ENCODE measurements around the gene A4GALT.

A4GALT gene

DNA sequence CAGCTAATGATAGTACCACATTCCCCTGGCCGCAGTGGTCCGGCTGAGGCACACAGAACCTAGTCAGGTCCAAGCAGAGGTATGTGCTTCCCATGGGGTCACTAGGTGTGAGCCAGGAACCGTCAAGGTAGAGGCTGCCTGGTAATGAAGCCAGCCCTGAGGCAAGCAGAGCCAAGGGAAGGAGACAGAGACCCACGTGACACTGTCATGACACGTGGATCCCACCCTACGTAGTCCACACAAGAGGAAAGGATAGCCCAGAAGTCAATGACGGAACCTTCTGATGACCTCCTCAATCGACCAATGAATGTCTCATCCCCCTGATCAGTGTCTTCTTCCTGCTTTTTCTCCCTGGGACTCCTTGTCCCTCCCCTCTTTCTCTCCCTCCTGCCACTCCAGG, 19.0 kb downstream of the A4GALT start:
- TF ChIP-seq POLR2AphosphoS5 (IDR thresholded peaks at IDR 0.05; ENCODE audit: low read depth, low read length) (no peak), TAF1 (IDR thresholded peaks at IDR 0.05; ENCODE audit: borderline replicate concordance, insufficient read depth, low read length) (no peak), SIN3A (IDR thresholded peaks at IDR 0.05; ENCODE audit: borderline replicate concordance, insufficient read depth, low read length) (no peak), FOXP2 (optimal IDR thresholded peaks at IDR 0.05; ENCODE audit: borderline replicate concordance, extremely low read depth, extremely low read length, insufficient read depth) (no peak)
- TF ChIP-seq, protein P1, sequence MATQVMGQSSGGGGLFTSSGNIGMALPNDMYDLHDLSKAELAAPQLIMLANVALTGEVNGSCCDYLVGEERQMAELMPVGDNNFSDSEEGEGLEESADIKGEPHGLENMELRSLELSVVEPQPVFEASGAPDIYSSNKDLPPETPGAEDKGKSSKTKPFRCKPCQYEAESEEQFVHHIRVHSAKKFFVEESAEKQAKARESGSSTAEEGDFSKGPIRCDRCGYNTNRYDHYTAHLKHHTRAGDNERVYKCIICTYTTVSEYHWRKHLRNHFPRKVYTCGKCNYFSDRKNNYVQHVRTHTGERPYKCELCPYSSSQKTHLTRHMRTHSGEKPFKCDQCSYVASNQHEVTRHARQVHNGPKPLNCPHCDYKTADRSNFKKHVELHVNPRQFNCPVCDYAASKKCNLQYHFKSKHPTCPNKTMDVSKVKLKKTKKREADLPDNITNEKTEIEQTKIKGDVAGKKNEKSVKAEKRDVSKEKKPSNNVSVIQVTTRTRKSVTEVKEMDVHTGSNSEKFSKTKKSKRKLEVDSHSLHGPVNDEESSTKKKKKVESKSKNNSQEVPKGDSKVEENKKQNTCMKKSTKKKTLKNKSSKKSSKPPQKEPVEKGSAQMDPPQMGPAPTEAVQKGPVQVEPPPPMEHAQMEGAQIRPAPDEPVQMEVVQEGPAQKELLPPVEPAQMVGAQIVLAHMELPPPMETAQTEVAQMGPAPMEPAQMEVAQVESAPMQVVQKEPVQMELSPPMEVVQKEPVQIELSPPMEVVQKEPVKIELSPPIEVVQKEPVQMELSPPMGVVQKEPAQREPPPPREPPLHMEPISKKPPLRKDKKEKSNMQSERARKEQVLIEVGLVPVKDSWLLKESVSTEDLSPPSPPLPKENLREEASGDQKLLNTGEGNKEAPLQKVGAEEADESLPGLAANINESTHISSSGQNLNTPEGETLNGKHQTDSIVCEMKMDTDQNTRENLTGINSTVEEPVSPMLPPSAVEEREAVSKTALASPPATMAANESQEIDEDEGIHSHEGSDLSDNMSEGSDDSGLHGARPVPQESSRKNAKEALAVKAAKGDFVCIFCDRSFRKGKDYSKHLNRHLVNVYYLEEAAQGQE (IDR thresholded peaks at IDR 0.05; ENCODE audit: insufficient read depth in 1 of 2, low read depth in 2 of 2, low read length in 2 of 2) = no peak

DNA sequence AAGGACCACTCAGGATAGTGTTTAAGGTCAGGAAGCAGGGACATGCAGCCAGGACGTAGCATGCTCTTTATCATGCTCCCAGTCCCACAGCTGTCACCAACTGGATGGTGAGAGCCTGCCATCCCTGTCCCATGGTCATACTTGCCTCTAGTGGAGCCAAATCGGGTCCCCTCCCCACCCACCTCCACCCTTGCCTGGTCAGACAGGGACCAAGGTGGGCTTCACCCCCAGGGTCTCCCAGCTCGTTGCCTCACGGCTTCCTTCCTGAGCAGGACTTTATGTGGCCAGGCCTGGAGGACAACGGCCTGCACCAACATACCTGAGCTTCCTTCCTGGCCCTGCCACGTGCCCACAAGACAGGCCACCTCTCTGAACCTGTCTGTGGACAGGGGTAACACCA, 19.8 kb downstream of the A4GALT start:
- TF ChIP-seq, protein P1 (IDR thresholded peaks at IDR 0.05; ENCODE audit: insufficient read depth in 1 of 2, low read depth in 2 of 2, low read length in 2 of 2) = no peak
- no peak for TF ChIP-seq POLR2AphosphoS5 (IDR thresholded peaks at IDR 0.05; ENCODE audit: low read depth, low read length)

DNA sequence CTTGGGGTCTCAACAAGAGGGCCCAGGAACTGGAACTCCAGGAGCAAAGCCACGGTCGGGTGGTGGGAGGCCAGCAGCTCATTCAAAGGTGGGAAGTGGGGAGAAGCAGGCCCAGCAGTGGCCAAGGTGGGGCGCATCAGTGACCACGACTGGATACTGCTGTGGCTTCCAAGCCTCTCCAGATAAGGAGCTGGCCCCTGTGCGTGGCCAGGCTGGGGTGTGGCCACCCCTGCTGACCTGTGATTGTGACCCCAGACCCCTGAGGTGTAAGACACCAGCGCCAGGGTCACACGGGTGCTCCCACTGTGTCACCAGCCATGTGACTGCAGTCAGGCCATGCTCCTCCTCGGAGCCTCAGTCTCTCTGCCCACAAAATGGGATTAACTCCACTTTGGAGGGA, 20.3 kb downstream of the A4GALT start:
- TF ChIP-seq, protein P1 (IDR thresholded peaks at IDR 0.05; ENCODE audit: insufficient read depth in 1 of 2, low read depth in 2 of 2, low read length in 2 of 2) = no peak
- no peak for TF ChIP-seq SIN3A (IDR thresholded peaks at IDR 0.05; ENCODE audit: borderline replicate concordance, insufficient read depth, low read length)

DNA sequence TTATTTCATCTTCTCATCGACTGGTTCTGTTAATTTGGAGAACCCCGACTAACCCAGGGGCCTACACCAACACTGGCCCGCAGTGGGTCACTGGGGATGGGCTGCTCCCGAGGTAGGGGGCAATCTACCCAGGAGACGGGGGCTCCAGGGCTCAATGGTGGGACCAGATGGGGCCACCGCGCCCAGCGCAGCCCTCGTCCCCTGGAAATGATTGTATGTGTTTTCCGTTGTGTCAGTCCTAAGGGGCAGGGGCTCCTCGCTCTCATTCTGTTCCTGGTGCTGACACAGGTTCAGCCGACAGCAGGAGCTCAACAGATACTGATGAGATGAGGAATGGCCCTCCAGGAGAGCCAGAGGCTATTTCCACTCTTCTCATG, 20.7 kb downstream of the A4GALT start:
- TF ChIP-seq TAF1 (IDR thresholded peaks at IDR 0.05; ENCODE audit: borderline replicate concordance, insufficient read depth, low read length) = no peak
- TF ChIP-seq FOXP2 (optimal IDR thresholded peaks at IDR 0.05; ENCODE audit: borderline replicate concordance, extremely low read depth, extremely low read length, insufficient read depth) = no peak
- no peak for TF ChIP-seq POLR2AphosphoS5 (IDR thresholded peaks at IDR 0.05; ENCODE audit: low read depth, low read length)
- no peak for TF ChIP-seq SIN3A (IDR thresholded peaks at IDR 0.05; ENCODE audit: borderline replicate concordance, insufficient read depth, low read length)
- TF ChIP-seq, protein P1 (IDR thresholded peaks at IDR 0.05; ENCODE audit: insufficient read depth in 1 of 2, low read depth in 2 of 2, low read length in 2 of 2) = no peak

DNA sequence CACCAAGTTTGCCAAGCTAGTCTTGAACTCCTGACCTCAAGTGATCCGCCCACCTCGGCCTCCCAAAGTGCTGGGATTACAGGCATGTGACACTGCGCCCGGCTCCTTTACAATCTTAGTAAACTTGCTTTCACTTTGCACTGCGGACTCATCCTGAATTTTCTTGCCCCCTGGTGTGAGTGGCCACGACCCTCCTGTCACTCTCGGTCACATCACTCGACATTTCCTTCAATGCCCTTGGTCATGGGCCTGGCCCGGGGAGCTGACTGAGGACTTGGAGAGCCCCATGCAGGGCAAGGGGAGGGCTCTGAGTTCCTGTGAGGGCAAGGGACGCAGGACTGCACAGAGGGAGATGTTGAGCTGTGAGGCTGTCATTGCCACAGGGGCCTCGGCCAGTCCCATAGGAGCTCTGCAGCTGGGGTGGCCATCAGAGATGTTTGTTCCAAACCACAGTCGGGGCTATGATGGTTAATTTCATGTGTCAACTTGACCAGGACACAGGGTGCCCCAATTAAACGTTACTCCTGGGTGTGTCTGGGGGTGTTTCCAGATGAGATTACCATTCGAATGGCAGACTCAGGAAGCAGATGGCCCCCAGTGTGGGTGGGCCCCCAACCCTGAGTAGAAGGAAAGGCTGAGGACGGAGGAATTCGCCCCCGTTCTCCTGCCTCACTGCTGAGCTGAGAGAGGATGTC, 21.2 kb downstream of the A4GALT start:
- TF ChIP-seq FOXP2 (optimal IDR thresholded peaks at IDR 0.05; ENCODE audit: borderline replicate concordance, extremely low read depth, extremely low read length, insufficient read depth) (no peak), SIN3A (IDR thresholded peaks at IDR 0.05; ENCODE audit: borderline replicate concordance, insufficient read depth, low read length) (no peak), POLR2AphosphoS5 (IDR thresholded peaks at IDR 0.05; ENCODE audit: low read depth, low read length) (no peak), TAF1 (IDR thresholded peaks at IDR 0.05; ENCODE audit: borderline replicate concordance, insufficient read depth, low read length) (no peak)
- TF ChIP-seq, protein P1 (IDR thresholded peaks at IDR 0.05; ENCODE audit: insufficient read depth in 1 of 2, low read depth in 2 of 2, low read length in 2 of 2) = no peak
